Measurements from ENCODE around the gene ZFR2. TPM values are rescaled to one million over a fixed set of nuclear protein-coding genes. Genes with fewer than 3 reads are reported as not detected.

Gene ZFR2
- total and polyA plus RNA-seq, 2 of the 8 experiments (the other 6 are each of a cell fraction or from before 2014, with no cell fraction given) = 14.5 to 28.4 TPM

DNA sequence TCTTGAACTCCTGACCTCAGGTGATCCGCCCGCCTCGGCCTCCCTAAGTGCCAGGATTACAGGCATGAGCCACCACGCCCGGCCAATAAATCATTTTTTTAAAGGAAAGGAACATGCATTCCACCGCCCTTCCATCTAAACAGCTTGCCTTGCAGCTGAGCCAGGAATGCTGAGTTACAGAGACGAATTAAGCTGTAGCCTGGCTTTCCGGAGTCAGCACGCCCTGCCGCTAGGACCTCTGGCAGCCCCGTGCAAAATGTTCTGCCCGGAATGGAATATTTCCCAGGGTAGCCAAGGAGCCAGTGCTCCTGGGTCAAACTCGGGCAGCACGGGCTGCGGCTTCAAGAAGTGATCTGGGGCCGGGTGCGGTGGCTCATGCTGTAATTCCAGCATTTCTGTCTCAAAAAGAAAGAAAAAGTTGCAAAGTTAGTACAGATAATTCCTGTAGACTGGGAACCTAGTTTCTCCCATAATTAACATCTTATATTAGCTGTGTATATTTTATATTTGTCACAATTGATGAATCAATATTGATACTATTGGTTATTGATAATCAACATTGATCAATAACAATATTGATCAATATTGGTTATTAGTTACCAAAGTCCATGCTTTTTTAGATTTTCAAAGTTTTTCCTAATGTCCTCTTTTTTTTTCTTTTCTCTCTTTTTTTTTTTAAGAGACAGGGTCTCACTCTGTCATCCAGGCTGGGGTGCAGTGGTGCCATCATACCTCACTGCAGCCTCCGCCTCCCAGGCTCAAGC is 30.9 kb upstream of the ZFR2 start:
- no peak overlapping the region for H3K18ac ChIP-seq (ENCODE audit: extremely low read depth, low read length)
- POLR2A ChIA-PET (ENCODE audit: partially characterized antibody) = interaction anchor here (0.9 to 1.3 kb wide), 3 partner anchors 9 to 84 kb away, joined by 3 read pairs; no protein-coding TSS in a partner anchor
- H2BK120ac ChIP-seq (replicated peaks; ENCODE audit: low read depth, low read length) = no peak overlapping the region
- no peak overlapping the region for H4K8ac ChIP-seq (ENCODE audit: extremely low read depth, insufficient read depth, low read length)
- no peak overlapping the region for H2BK15ac ChIP-seq (ENCODE audit: low read length)
- H2BK20ac ChIP-seq (ENCODE audit: low read length) = no peak overlapping the region
- no peaks in the 10 kb centered on the region for H4K20me1 ChIP-seq (replicated peaks in 1 of 2; ENCODE audit: control insufficient read depth in 1 of 2, insufficient read depth in 2 of 2, low read length in 2 of 2)
- H3K27me3 ChIP-seq (replicated peaks in 1 of 4; ENCODE audit: control insufficient read depth in 3 of 4, extremely low read depth in 1 of 4, insufficient read depth in 3 of 4, low read length in 3 of 4) = no peaks in the 10 kb centered on the region
- 91% methylated on average over 18 of the region's 18 CpGs; no CpG with 5 or more reads in 1 of the 2 experiments for WGBS, 2 experiments (ENCODE audit: extremely low coverage in 1 of 2, insufficient coverage in 1 of 2, insufficient read length in 1 of 2, insufficient replicate concordance in 2 of 2, low coverage in 1 of 2, low lambda C conversion rate in 2 of 2, missing lambda C conversion rate in 1 of 2)
- H3K79me1 ChIP-seq (ENCODE audit: low read depth, low read length) = 0 out of 2 replicates have a peak, but pooled peaks cover 2% of the 10 kb centered on the region
- CTCF ChIA-PET (ENCODE audit: partially characterized antibody) = interaction anchor here (0.6 to 1.0 kb wide), 4 partner anchors 54 to 240 kb away, joined by 3 to 4 read pairs (median 4); no protein-coding TSS in a partner anchor
- no peak for DNase-seq (ENCODE audit: low read depth in 1 of 2, low spot score in 2 of 2)
- no peak overlapping the region for H2AK5ac ChIP-seq (ENCODE audit: low read depth, low read length)
- H3K9me3 ChIP-seq (ENCODE audit: insufficient read depth in 2 of 2, low read depth in 1 of 2, low read length in 1 of 2) = peaks cover 7% of the 10 kb centered on the region in 2 experiments; a peak in 3 of 4 replicates
- H3K4me2 ChIP-seq (ENCODE audit: insufficient read depth in 1 of 2, low read depth in 2 of 2, low read length in 2 of 2) = no peak overlapping the region
- no peak overlapping the region for H4K5ac ChIP-seq (ENCODE audit: insufficient read length, low read depth, low read length)
- no peaks in the 10 kb centered on the region for H3K79me2 ChIP-seq (ENCODE audit: control insufficient read depth in 1 of 2, insufficient read depth in 2 of 2, low read length in 2 of 2)
- no peak overlapping the region for H3K14ac ChIP-seq (ENCODE audit: insufficient read length)
- no peak overlapping the region for H3K4me3 ChIP-seq (ENCODE audit: extremely low read depth in 1 of 4, insufficient read depth in 2 of 4, low read depth in 3 of 4, low read length in 4 of 4)
- H3K23ac ChIP-seq (ENCODE audit: insufficient read length) = no peak overlapping the region
- no peak overlapping the region for H3K4ac ChIP-seq (replicated peaks; ENCODE audit: insufficient read length, low read depth, low read length)
- H3K9ac ChIP-seq (replicated peaks in 1 of 4; ENCODE audit: extremely low read depth in 1 of 4, low read depth in 3 of 4, low read length in 3 of 4) = no peak overlapping the region
- no peaks in the 10 kb centered on the region for H3K23me2 ChIP-seq (ENCODE audit: low read depth, low read length)
- no peak overlapping the region for H2AFZ ChIP-seq (ENCODE audit: low read length)
- H2BK5ac ChIP-seq (ENCODE audit: low read depth, low read length) = no peak overlapping the region
- H4K91ac ChIP-seq (replicated peaks; ENCODE audit: insufficient read length, low read length) = no peak overlapping the region
- no peak overlapping the region for H3K27ac ChIP-seq (ENCODE audit: low read depth, low read length)
- peaks cover 3 to 14% (median 9%) of the 10 kb centered on the region in 4 experiments; a peak in 7 of 8 replicates for H3K36me3 ChIP-seq (ENCODE audit: control insufficient read depth in 2 of 4, insufficient read depth in 4 of 4, low read length in 3 of 4)
- TF ChIP-seq MAFK (IDR thresholded peaks at IDR 0.05; ENCODE audit: low read depth, low read length) (no peak), YY1 (IDR thresholded peaks at IDR 0.05; ENCODE audit: low read depth, low read length) (no peak), SIRT6 (IDR thresholded peaks at IDR 0.05; ENCODE audit: low read length) (no peak), TEAD4 (IDR thresholded peaks at IDR 0.05; ENCODE audit: low read depth, low read length) (no peak), POLR2A (IDR thresholded peaks at IDR 0.05; ENCODE audit: control extremely low read depth in 1 of 2, low read depth in 2 of 2, low read length in 2 of 2) (no peak), SRF (IDR thresholded peaks at IDR 0.05; ENCODE audit: low read depth, low read length) (no peak)
- TF ChIP-seq, protein P1, sequence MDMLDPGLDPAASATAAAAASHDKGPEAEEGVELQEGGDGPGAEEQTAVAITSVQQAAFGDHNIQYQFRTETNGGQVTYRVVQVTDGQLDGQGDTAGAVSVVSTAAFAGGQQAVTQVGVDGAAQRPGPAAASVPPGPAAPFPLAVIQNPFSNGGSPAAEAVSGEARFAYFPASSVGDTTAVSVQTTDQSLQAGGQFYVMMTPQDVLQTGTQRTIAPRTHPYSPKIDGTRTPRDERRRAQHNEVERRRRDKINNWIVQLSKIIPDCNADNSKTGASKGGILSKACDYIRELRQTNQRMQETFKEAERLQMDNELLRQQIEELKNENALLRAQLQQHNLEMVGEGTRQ (IDR thresholded peaks at IDR 0.05; ENCODE audit: low read length) = no peak
- no peak overlapping the region for H2BK12ac ChIP-seq (ENCODE audit: low read depth, low read length)
- FAIRE-seq = no peak
- H3K4me1 ChIP-seq (replicated peaks in 1 of 4; ENCODE audit: control insufficient read depth in 3 of 4, insufficient read depth in 4 of 4, low read length in 3 of 4) = no peaks in the 10 kb centered on the region
- no peak overlapping the region for H3K56ac ChIP-seq (replicated peaks; ENCODE audit: insufficient read length, low read depth, low read length)

Data from H1 (cell line).